GM12872 (cell line): ENCODE measurements around the gene ANAPC7.
A peak's percentile ranks its signal among the peaks of the same experiment; 100 is the strongest.

ENCODE experiments used
- TF ChIP-seq, protein P1 (sequence below): IDR thresholded peaks from 3 replicates; pipeline ENCODE4 v1.5.1; 2011; ENCODE audit warnings: low read depth, mild to moderate bottlenecking, low read length, moderate library complexity; ENCODE audit not compliant: insufficient read depth

ANAPC7 gene

DNA sequence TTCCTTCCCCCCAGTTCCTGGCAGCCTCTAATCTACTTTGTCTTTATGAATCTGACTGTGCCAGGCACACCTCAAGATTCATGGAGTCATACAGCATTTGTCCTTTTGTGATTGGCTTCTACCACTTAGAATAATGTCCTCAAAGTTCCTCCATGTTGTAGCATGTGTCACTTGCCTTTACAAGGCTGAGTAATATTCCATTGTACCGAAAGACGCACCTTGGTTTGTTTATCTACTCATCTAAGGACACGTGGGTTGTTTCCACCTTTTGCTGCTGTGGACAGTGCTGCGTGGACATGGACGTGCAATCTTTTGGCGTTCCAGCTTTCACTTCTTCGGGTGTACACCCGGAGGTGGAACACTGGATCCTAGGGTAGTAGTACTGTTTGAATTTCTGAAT, 33.5 kb downstream of the ANAPC7 start:
- TF ChIP-seq, protein P1, sequence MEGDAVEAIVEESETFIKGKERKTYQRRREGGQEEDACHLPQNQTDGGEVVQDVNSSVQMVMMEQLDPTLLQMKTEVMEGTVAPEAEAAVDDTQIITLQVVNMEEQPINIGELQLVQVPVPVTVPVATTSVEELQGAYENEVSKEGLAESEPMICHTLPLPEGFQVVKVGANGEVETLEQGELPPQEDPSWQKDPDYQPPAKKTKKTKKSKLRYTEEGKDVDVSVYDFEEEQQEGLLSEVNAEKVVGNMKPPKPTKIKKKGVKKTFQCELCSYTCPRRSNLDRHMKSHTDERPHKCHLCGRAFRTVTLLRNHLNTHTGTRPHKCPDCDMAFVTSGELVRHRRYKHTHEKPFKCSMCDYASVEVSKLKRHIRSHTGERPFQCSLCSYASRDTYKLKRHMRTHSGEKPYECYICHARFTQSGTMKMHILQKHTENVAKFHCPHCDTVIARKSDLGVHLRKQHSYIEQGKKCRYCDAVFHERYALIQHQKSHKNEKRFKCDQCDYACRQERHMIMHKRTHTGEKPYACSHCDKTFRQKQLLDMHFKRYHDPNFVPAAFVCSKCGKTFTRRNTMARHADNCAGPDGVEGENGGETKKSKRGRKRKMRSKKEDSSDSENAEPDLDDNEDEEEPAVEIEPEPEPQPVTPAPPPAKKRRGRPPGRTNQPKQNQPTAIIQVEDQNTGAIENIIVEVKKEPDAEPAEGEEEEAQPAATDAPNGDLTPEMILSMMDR = no peak

DNA sequence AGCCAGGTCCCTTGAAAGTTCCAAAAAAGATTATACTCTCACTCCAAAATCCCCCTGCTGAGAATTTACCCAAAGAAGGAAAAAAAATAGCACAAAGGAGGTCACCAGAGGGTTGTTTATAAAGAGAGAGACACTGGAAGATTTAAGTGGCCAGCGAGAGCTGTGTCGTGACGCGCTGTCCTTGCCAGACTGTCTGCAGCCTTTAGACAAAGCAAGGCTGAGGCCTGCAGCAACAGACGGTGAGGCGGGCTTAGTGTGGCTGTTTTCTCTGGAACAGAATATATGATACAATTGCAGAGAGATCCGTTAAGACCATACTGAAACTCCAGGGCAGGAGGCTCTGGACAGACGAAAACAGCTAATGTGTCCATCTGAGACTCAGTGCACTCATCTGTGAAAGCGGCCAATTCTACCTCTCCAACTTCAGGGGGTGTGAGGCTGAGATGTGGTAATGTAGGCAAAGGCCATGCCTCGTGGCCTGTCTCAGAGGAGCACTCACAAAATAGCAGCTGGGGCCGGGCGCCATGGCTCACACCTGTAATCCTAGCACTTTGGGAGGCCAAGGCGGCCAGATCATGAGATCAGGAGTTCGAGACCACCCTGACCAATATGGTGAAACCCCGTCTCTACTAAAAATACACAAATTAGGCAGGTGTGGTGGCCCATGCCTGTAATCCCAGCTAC, 36.2 kb downstream of the ANAPC7 start:
- TF ChIP-seq, protein P1 = no peak

DNA sequence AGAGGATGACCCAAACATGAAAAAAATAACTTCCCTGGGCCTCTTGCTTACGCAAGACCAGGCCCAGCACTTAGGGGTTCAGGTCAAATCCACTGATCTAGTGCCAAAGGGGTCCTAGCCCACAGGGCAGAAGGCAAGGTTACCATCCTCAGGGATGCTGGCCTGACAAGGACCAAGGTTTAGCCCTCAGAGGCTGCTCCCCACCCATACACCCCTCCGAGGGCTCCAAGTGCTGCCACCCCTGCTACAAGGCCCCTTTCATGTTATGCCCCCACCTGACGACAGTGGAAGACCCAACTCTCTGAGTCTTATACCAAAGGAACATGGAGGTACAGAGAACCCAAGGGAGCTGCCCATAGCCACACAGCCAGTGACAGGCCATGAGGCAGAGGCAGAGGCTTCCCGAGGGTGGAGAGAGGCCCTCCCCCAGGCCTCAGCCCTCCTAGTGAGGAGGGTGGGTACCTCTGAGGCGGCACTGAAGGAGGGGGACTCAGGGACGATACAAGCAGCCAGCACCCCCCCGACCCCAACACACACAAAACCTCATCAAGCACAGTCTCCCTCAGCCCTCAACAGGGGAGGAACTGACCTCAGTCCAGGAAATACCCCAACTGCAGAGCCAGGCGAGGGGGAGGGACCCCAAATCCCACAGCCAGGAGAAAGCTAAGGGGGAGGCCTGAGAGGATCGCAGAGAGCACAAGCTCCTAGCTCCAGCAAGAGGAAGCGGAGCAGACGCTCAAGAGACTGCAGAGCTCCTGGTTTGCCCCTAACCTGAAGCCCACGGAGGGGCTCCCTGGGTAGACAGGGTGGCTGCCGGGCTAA, 37.0 kb downstream of the ANAPC7 start:
- TF ChIP-seq, protein P1 = no peak

DNA sequence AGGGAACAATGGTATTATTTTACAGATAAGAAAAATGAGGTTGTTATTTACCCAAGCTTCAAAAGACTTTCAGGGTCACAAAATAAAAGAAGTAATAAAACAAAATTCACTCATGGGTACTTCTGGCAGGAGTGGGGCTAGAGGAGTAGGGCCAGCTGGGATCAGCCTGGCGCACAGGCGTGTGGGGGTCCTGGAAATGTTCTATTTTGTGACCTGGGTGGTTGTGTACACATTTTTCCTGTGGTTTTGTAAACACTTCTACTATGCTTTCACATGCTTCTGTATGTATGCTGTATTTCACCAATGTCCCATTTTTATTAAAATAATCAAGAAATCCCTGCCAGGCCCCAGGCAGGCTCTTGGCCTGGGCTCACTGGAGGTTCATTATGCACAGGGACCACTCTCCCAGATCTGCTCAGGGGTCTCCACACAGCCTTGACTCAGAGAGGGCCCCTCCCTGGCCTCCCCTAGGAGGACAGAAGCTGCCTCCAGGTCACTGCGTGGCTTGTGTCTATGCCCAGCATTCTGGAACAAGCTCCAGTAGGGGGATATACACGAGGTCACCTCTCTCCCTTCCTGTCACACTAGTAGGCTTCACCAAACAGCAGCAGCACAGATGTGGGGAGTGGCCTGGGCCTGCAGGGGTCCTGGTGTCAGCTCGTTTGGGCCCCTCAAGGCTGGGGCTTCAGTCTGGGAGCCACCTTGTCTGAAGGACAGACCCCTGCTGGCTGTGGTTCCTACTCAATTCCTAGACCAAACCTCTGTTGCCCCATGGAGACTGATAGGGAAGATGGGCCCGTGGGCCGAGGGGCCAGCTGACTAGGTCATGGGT, 37.8 kb downstream of the ANAPC7 start:
- TF ChIP-seq, protein P1 = no peak

DNA sequence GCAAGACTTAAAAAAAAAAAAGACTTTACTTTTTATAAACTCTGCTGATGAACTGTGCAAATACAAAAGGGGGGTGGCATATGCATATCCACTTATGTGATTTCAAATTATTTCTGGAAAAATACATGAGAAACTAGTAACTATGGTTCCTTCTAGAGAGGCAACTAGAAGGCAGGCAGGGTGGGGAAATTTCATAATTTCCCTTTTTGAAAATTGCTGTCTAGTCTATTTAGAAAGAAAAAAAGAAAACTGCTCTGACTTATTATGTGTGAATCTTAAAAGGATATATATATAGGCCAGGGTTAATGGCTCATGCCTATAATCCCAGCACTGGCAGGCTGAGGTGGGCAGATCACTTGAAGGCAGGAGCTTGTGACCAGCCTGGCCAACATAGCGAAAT, 42.3 kb downstream of the ANAPC7 start:
- TF ChIP-seq, protein P1 = no peak

DNA sequence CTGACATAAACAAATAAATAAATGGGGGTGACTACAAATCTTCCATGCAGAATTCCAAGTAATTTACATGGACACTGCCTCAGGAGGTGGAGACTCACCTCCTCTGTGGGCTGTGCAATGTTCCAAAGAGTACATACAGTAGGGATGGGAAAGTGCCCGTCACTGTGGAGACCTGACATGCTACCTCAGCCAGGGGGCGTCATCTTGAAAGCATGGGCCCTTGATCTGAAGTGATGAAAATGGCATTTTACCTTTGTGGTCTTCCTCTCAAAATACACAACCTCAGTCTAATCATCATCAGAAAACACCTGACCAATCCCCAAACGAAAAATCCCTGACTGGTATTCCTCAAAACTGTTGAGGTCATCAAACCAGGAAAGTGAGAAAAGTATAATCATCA, 48.4 kb downstream of the ANAPC7 start:
- TF ChIP-seq, protein P1 = peak; percentile 73
